ENCODE results near the gene SHKBP1.

Gene SHKBP1

DNA sequence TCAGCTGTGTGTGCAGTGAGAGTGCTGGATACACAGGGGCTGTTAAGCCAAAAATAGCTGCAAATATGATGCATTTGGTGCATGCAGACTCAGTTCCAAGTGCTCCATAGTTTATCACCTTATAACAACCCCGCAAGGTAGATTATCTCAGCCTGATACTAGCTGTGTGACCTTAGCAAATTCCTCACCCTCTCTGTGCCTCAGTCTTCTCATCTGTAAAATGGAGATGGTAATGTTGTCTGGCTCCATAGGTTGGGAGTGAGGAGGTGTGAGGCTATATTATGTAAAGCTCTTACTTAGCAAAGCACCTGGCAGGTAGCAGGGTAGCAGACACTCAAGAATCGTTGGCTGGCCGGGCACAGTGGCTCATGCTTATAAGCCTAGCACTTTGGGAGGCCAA is 23.8 kb upstream of the SHKBP1 start:
- no peak overlapping the region for H2AK5ac ChIP-seq (ENCODE audit: low read length, severe bottlenecking)

DNA sequence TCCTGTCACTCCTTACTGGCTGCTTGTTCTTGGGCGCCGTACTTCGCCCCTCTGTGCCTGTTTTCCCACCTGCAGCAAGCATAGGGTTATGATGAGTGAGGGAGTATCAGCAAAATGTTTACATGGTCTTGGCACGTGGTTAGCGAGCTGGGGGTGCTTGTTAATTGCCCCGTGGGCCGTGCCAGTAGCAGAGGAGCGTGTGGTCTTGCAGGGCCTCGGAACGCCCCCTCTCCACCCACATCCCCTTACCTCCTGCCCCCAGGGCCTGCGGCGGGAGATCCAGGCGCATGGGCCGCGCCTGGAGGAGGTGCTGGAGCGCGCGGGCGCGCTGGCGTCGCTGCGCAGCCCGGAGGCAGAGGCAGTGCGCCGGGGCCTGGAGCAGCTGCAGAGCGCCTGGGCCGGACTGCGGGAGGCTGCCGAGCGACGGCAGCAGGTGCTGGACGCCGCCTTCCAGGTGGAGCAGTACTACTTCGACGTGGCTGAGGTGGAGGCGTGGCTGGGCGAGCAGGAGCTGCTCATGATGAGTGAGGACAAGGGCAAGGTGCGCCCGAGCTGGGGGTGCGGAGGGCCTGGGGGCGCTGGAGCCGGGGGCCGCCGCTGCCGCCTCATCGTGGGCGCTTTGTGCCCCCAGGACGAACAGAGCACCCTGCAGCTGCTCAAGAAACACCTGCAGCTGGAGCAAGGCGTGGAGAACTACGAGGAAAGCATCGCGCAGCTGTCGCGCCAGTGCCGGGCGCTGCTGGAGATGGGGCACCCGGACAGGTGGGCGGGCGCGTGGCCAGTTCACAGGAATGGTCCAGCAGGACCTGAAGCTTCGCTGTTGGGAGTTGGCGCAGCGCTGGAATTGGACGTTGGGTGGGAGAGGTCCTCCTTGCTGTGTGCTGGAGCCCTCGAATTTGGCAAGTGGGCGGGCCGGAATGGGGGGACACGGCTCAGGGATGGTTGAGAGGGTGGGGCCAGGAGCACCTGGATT is 22.5 kb upstream of the SHKBP1 start:
- H2BK5ac ChIP-seq (ENCODE audit: low read depth, low read length, poor library complexity, severe bottlenecking), result no peak overlapping the region
- H3K27me3 ChIP-seq (ENCODE audit: control insufficient read depth in 1 of 2, insufficient read depth in 1 of 2, low read length in 2 of 2), result peaks cover 46 to 62% of the 10 kb centered on the region in 2 experiments
- peak overlapping the region in 1 of 2 experiments; percentile 11 for H3K4me3 ChIP-seq (ENCODE audit: insufficient read depth in 1 of 2, low read depth in 1 of 2, low read length in 2 of 2)
- no peak overlapping the region for H3K14ac ChIP-seq (ENCODE audit: low read length in 2 of 2)
- H3K9me3 ChIP-seq (ENCODE audit: control insufficient read depth, low read length), result no peaks in the 10 kb centered on the region
- H2BK12ac ChIP-seq (ENCODE audit: low read length in 2 of 2), result no peak overlapping the region
- H2AFZ ChIP-seq (ENCODE audit: low read depth, low read length), result no peak overlapping the region
- no peak for DNase-seq
- no peak overlapping the region for H3K9ac ChIP-seq (ENCODE audit: low read length)
- H4K91ac ChIP-seq (ENCODE audit: low read length), result no peak overlapping the region
- no peak overlapping the region for H2AK5ac ChIP-seq (ENCODE audit: low read length, severe bottlenecking)
- H3K79me1 ChIP-seq (replicated peaks; ENCODE audit: low read length, poor library complexity, severe bottlenecking), result no peaks in the 10 kb centered on the region
- no peak overlapping the region for H3K23ac ChIP-seq (ENCODE audit: low read length in 2 of 2)
- H3K18ac ChIP-seq (ENCODE audit: low read depth in 1 of 2, low read length in 2 of 2), result no peak overlapping the region
- H4K8ac ChIP-seq (ENCODE audit: low read length), result no peak overlapping the region
- no peak overlapping the region for H3K27ac ChIP-seq (ENCODE audit: low read length, poor library complexity, severe bottlenecking)
- peaks cover 4% of the 10 kb centered on the region for H3K4me1 ChIP-seq (ENCODE audit: control insufficient read depth, insufficient read depth, low read depth, low read length)
- no peak overlapping the region for H3K4me2 ChIP-seq (ENCODE audit: low read length, poor library complexity, severe bottlenecking)
- 30% methylated on average over 63 of the region's 69 CpGs for whole genome bisulfite sequencing
- no peak overlapping the region for H2BK15ac ChIP-seq (ENCODE audit: low read depth, poor library complexity, severe bottlenecking)
- no peaks in the 10 kb centered on the region for H3K36me3 ChIP-seq (ENCODE audit: control insufficient read depth in 1 of 2, insufficient read depth in 2 of 2, low read depth in 1 of 2, low read length in 2 of 2)
- no peak overlapping the region for H2BK120ac ChIP-seq (ENCODE audit: low read depth, low read length)
- no peak overlapping the region for H3K4ac ChIP-seq (ENCODE audit: low read depth in 1 of 2, low read length in 2 of 2)

More for the DNA sequence above, 23.8 kb upstream of the SHKBP1 start:
- H3K27ac ChIP-seq (ENCODE audit: low read length, poor library complexity, severe bottlenecking), result no peak overlapping the region
- H3K9ac ChIP-seq (ENCODE audit: low read length), result no peak overlapping the region
- H2BK12ac ChIP-seq (ENCODE audit: low read length in 2 of 2), result no peak overlapping the region
- H3K18ac ChIP-seq (ENCODE audit: low read depth in 1 of 2, low read length in 2 of 2), result no peak overlapping the region
- H3K4me1 ChIP-seq (ENCODE audit: control insufficient read depth, insufficient read depth, low read depth, low read length), result peaks cover 6% of the 10 kb centered on the region
- no peak overlapping the region for H4K8ac ChIP-seq (ENCODE audit: low read length)
- no peaks in the 10 kb centered on the region for H3K36me3 ChIP-seq (ENCODE audit: control insufficient read depth in 1 of 2, insufficient read depth in 2 of 2, low read depth in 1 of 2, low read length in 2 of 2)
- H3K4me2 ChIP-seq (ENCODE audit: low read length, poor library complexity, severe bottlenecking), result no peak overlapping the region
- no peak overlapping the region for H2BK120ac ChIP-seq (ENCODE audit: low read depth, low read length)
- peak overlapping the region in 1 of 2 experiments; percentile 20 for H3K14ac ChIP-seq (ENCODE audit: low read length in 2 of 2)
- H2AFZ ChIP-seq (ENCODE audit: low read depth, low read length), result no peak overlapping the region
- WGBS, result 95% methylated on average over 2 of the region's 3 CpGs
- H3K9me3 ChIP-seq (ENCODE audit: control insufficient read depth, low read length), result no peaks in the 10 kb centered on the region
- peaks cover 51 to 68% of the 10 kb centered on the region in 2 experiments for H3K27me3 ChIP-seq (ENCODE audit: control insufficient read depth in 1 of 2, insufficient read depth in 1 of 2, low read length in 2 of 2)
- H4K91ac ChIP-seq (ENCODE audit: low read length), result no peak overlapping the region
- H3K23ac ChIP-seq (ENCODE audit: low read length in 2 of 2), result no peak overlapping the region
- H3K4ac ChIP-seq (ENCODE audit: low read depth in 1 of 2, low read length in 2 of 2), result no peak overlapping the region
- no peak overlapping the region for H2BK5ac ChIP-seq (ENCODE audit: low read depth, low read length, poor library complexity, severe bottlenecking)
- no peak overlapping the region for H3K4me3 ChIP-seq (ENCODE audit: insufficient read depth in 1 of 2, low read depth in 1 of 2, low read length in 2 of 2)
- no peaks in the 10 kb centered on the region for H3K79me1 ChIP-seq (replicated peaks; ENCODE audit: low read length, poor library complexity, severe bottlenecking)
- no peak for DNase-seq
- H2BK15ac ChIP-seq (ENCODE audit: low read depth, poor library complexity, severe bottlenecking), result no peak overlapping the region

DNA sequence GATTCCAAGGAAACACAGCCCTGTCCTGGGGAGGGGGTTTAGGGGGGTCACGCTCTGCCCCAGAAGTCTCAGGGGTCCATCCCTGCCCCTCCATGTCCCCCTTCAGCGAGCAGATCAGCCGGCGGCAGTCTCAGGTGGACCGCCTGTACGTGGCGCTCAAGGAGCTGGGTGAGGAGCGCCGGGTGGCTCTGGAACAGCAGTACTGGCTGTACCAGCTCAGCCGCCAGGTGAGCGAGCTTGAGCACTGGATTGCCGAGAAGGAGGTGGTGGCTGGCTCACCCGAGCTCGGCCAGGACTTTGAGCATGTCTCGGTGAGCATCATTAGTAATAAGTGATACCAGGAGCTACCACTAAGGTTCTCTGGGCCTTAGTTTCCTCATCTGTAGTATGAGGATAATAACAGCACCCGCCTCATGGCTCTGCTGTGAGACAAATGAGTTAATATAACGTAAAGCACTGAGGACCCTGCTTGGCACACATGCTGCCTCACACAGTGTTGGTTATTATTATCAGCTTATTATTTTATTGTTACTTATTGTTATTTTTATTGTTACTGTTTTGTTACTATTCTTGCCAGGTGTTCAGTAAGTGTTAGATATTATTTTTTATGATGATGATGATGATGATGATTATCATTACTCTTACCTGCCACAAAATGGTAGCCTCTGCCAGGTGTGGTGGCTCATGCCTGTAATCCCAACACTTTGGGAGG is 20.5 kb upstream of the SHKBP1 start:
- 74% methylated on average over 16 of the region's 17 CpGs for WGBS

DNA sequence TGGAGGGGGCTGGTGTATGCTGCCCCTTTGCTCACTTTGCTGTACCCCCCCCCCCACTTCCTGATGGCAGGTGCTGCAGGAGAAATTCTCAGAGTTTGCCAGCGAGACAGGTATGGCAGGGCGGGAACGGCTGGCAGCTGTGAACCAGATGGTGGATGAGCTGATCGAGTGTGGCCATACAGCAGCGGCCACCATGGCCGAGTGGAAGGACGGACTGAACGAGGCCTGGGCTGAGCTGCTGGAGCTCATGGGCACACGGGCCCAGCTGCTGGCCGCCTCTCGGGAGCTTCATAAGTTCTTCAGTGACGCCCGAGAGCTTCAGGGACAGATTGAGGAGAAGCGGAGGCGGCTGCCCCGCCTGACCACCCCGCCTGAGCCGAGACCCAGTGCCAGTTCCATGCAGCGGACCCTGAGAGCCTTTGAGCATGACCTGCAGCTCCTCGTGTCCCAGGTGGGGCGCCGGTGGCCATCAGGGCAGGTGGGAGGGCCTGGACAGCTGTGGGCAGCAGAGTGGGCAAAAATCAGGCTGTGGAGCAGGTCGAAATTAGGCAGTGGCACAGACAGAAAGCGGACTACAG is 19.6 kb upstream of the SHKBP1 start:
- no peak overlapping the region for H3K4me3 ChIP-seq (ENCODE audit: insufficient read depth in 1 of 2, low read depth in 1 of 2, low read length in 2 of 2)
- H3K79me1 ChIP-seq (replicated peaks; ENCODE audit: low read length, poor library complexity, severe bottlenecking), result no peaks in the 10 kb centered on the region
- no peak overlapping the region for H2AK5ac ChIP-seq (ENCODE audit: low read length, severe bottlenecking)
- peak overlapping the region in 1 of 2 experiments; percentile 87 for H3K23ac ChIP-seq (ENCODE audit: low read length in 2 of 2)
- H2BK5ac ChIP-seq (ENCODE audit: low read depth, low read length, poor library complexity, severe bottlenecking), result no peak overlapping the region
- H3K9me3 ChIP-seq (ENCODE audit: control insufficient read depth, low read length), result no peaks in the 10 kb centered on the region
- peaks cover 55 to 60% of the 10 kb centered on the region in 2 experiments for H3K27me3 ChIP-seq (ENCODE audit: control insufficient read depth in 1 of 2, insufficient read depth in 1 of 2, low read length in 2 of 2)
- no peak overlapping the region for H3K18ac ChIP-seq (ENCODE audit: low read depth in 1 of 2, low read length in 2 of 2)
- H4K91ac ChIP-seq (ENCODE audit: low read length), result no peak overlapping the region
- no peak overlapping the region for H3K4ac ChIP-seq (ENCODE audit: low read depth in 1 of 2, low read length in 2 of 2)
- H4K8ac ChIP-seq (ENCODE audit: low read length), result no peak overlapping the region
- no peak overlapping the region for H2BK12ac ChIP-seq (ENCODE audit: low read length in 2 of 2)
- peaks cover 4% of the 10 kb centered on the region for H3K4me1 ChIP-seq (ENCODE audit: control insufficient read depth, insufficient read depth, low read depth, low read length)
- no peak for DNase-seq
- H3K9ac ChIP-seq (ENCODE audit: low read length), result no peak overlapping the region
- H2BK120ac ChIP-seq (ENCODE audit: low read depth, low read length), result no peak overlapping the region
- H3K36me3 ChIP-seq (ENCODE audit: control insufficient read depth in 1 of 2, insufficient read depth in 2 of 2, low read depth in 1 of 2, low read length in 2 of 2), result no peaks in the 10 kb centered on the region
- no peak overlapping the region for H3K4me2 ChIP-seq (ENCODE audit: low read length, poor library complexity, severe bottlenecking)
- no peak overlapping the region for H3K27ac ChIP-seq (ENCODE audit: low read length, poor library complexity, severe bottlenecking)
- peak overlapping the region in 1 of 2 experiments; percentile 41 for H3K14ac ChIP-seq (ENCODE audit: low read length in 2 of 2)
- no peak overlapping the region for H2BK15ac ChIP-seq (ENCODE audit: low read depth, poor library complexity, severe bottlenecking)
- WGBS, result 86% methylated on average over 24 of the region's 24 CpGs
- H2AFZ ChIP-seq (ENCODE audit: low read depth, low read length), result no peak overlapping the region

More for the DNA sequence above, 20.5 kb upstream of the SHKBP1 start:
- Histone ChIP-seq H4K8ac (ENCODE audit: low read length) (no peak overlapping the region), H2BK5ac (ENCODE audit: low read depth, low read length, poor library complexity, severe bottlenecking) (no peak overlapping the region), H3K4me1 (ENCODE audit: control insufficient read depth, insufficient read depth, low read depth, low read length) (peaks cover 4% of the 10 kb centered on the region), H2BK12ac (ENCODE audit: low read length in 2 of 2) (no peak overlapping the region), H2AK5ac (ENCODE audit: low read length, severe bottlenecking) (no peak overlapping the region), H3K79me1 (replicated peaks; ENCODE audit: low read length, poor library complexity, severe bottlenecking) (no peaks in the 10 kb centered on the region), H2BK120ac (ENCODE audit: low read depth, low read length) (no peak overlapping the region), H3K4me2 (ENCODE audit: low read length, poor library complexity, severe bottlenecking) (no peak overlapping the region), H3K9ac (ENCODE audit: low read length) (no peak overlapping the region), H3K4ac (ENCODE audit: low read depth in 1 of 2, low read length in 2 of 2) (no peak overlapping the region), H2BK15ac (ENCODE audit: low read depth, poor library complexity, severe bottlenecking) (no peak overlapping the region), H3K4me3 (ENCODE audit: insufficient read depth in 1 of 2, low read depth in 1 of 2, low read length in 2 of 2) (no peak overlapping the region), H3K23ac (ENCODE audit: low read length in 2 of 2) (no peak overlapping the region), H3K36me3 (ENCODE audit: control insufficient read depth in 1 of 2, insufficient read depth in 2 of 2, low read depth in 1 of 2, low read length in 2 of 2) (no peaks in the 10 kb centered on the region), H2AFZ (ENCODE audit: low read depth, low read length) (no peak overlapping the region), H3K27me3 (ENCODE audit: control insufficient read depth in 1 of 2, insufficient read depth in 1 of 2, low read length in 2 of 2) (peaks cover 50 to 60% of the 10 kb centered on the region in 2 experiments), H3K18ac (ENCODE audit: low read depth in 1 of 2, low read length in 2 of 2) (no peak overlapping the region), H4K91ac (ENCODE audit: low read length) (no peak overlapping the region), H3K9me3 (ENCODE audit: control insufficient read depth, low read length) (no peaks in the 10 kb centered on the region), H3K14ac (ENCODE audit: low read length in 2 of 2) (no peak overlapping the region), H3K27ac (ENCODE audit: low read length, poor library complexity, severe bottlenecking) (no peak overlapping the region)
- DNase-seq, result no peak

All from mesenchymal stem cell (in vitro differentiated cells and primary cell).